SK-N-MC (cell line): Measurements from ENCODE around the gene WDR64.

Experiments
- EZH2 ChIP-seq: fragments of 200-600 bp; sonication (generic); IDR thresholded peaks from one replicate; pipeline ENCODE4 v1.6.1; 2017; ENCODE audit warnings: antibody characterized with exemption
- POLR2AphosphoS5 ChIP-seq: IDR thresholded peaks from 2 replicates; pipeline ENCODE4 v1.6.1; 2012; ENCODE audit warnings: mild to moderate bottlenecking, low read depth, low read length, borderline replicate concordance

- TF ChIP-seq POLR2AphosphoS5: no peak
- no peak for TF ChIP-seq EZH2
Measured at GRCh38 chr1:241630476-241630875, 21.6 kb upstream of the WDR64 start.
